ENCODE measurements around the gene DOCK2. TPM values are rescaled to one million over a fixed set of nuclear protein-coding genes. Genes with fewer than 3 reads are reported as not detected.
"Not testable (repeated sequence)": the region's sequence is repeated elsewhere in the genome, so short reads cannot be mapped to it uniquely, and the experiment has no call there.

Gene DOCK2
- total and polyA plus RNA-seq, 2 experiments from 2014 or later = 6.5 to 10.4 TPM

GRCh38 chr5:169748174-169748573, 111.1 kb downstream of the DOCK2 start:
- Histone ChIP-seq H3K9me2 (ENCODE audit: insufficient read depth) (no peaks in the 10 kb centered on the region), H3K4me2 (ENCODE audit: unreplicated experiment) (no peak overlapping the region), H3K27ac (no peak overlapping the region), H3K9me3 (ENCODE audit: low read depth) (no peaks in the 10 kb centered on the region), H3K79me2 (ENCODE audit: insufficient read depth) (no peaks in the 10 kb centered on the region), H3K4me3 (no peak overlapping the region), H4K20me1 (ENCODE audit: insufficient read depth) (no peaks in the 10 kb centered on the region), H3K9ac (no peak overlapping the region), H3F3A (ENCODE audit: insufficient read depth) (peaks cover 15% of the 10 kb centered on the region), H2AFZ (no peak overlapping the region), H3K27me3 (replicated peaks; ENCODE audit: insufficient read depth) (no peaks in the 10 kb centered on the region), H3K4me1 (ENCODE audit: insufficient read depth) (peaks cover 28% of the 10 kb centered on the region), H3K36me3 (ENCODE audit: low read depth) (no peaks in the 10 kb centered on the region)
- no peak for TF ChIP-seq EZH2 (IDR thresholded peaks at IDR 0.05; ENCODE audit: insufficient read depth, poor library complexity, severe bottlenecking)
- TF ChIP-seq EZH2phosphoT487 (IDR thresholded peaks at IDR 0.05; ENCODE audit: insufficient read depth, low read depth) = no peak
- WGBS, 2 experiments (ENCODE audit: low coverage in 1 of 2, low lambda C conversion rate in 2 of 2, missing lambda C conversion rate in 2 of 2) = 89 to 94% methylated on average over 3 of the region's 3 CpGs
- no peak for DNase-seq
- in situ Hi-C loops (cut with MboI) = no loop called here

GRCh38 chr5:169749295-169749694, 112.2 kb downstream of the DOCK2 start:
- 98 to 100% methylated on average over 3 of the region's 3 CpGs for WGBS, 2 experiments (ENCODE audit: low coverage in 1 of 2, low lambda C conversion rate in 2 of 2, missing lambda C conversion rate in 2 of 2)
- no peaks in the 10 kb centered on the region for H4K20me1 ChIP-seq (ENCODE audit: insufficient read depth)
- TF ChIP-seq EZH2phosphoT487 (IDR thresholded peaks at IDR 0.05; ENCODE audit: insufficient read depth, low read depth) (no peak), EZH2 (IDR thresholded peaks at IDR 0.05; ENCODE audit: insufficient read depth, poor library complexity, severe bottlenecking) (no peak)
- H3K36me3 ChIP-seq (ENCODE audit: low read depth) = no peaks in the 10 kb centered on the region
- no peak overlapping the region for H3K4me3 ChIP-seq
- in situ Hi-C loops (cut with MboI) = no loop called here
- no peak for DNase-seq
- no peaks in the 10 kb centered on the region for H3K9me2 ChIP-seq (ENCODE audit: insufficient read depth)
- no peaks in the 10 kb centered on the region for H3K9me3 ChIP-seq (ENCODE audit: low read depth)
- peaks cover 17% of the 10 kb centered on the region for H3F3A ChIP-seq (ENCODE audit: insufficient read depth)
- peaks cover 31% of the 10 kb centered on the region for H3K4me1 ChIP-seq (ENCODE audit: insufficient read depth)
- no peak overlapping the region for H2AFZ ChIP-seq
- H3K27ac ChIP-seq = no peak overlapping the region
- no peaks in the 10 kb centered on the region for H3K79me2 ChIP-seq (ENCODE audit: insufficient read depth)
- no peak overlapping the region for H3K9ac ChIP-seq
- H3K27me3 ChIP-seq (replicated peaks; ENCODE audit: insufficient read depth) = no peaks in the 10 kb centered on the region
- H3K4me2 ChIP-seq (ENCODE audit: unreplicated experiment) = no peak overlapping the region

- H3F3A ChIP-seq (ENCODE audit: insufficient read depth) = peaks cover 9% of the 10 kb centered on the region
- 95 to 96% methylated on average over 4 of the region's 4 CpGs for WGBS, 2 experiments (ENCODE audit: low coverage in 1 of 2, low lambda C conversion rate in 2 of 2, missing lambda C conversion rate in 2 of 2)
- H3K9ac ChIP-seq = no peak overlapping the region
- H3K4me3 ChIP-seq = no peak overlapping the region
- H3K27ac ChIP-seq = no peak overlapping the region
- no peaks in the 10 kb centered on the region for H3K9me2 ChIP-seq (ENCODE audit: insufficient read depth)
- no peak for TF ChIP-seq EZH2phosphoT487 (IDR thresholded peaks at IDR 0.05; ENCODE audit: insufficient read depth, low read depth)
- TF ChIP-seq EZH2 (IDR thresholded peaks at IDR 0.05; ENCODE audit: insufficient read depth, poor library complexity, severe bottlenecking) = no peak
- no peaks in the 10 kb centered on the region for H4K20me1 ChIP-seq (ENCODE audit: insufficient read depth)
- in situ Hi-C loops (cut with MboI) = no loop called here
- H3K4me2 ChIP-seq (ENCODE audit: unreplicated experiment) = no peak overlapping the region
- H3K27me3 ChIP-seq (replicated peaks; ENCODE audit: insufficient read depth) = no peaks in the 10 kb centered on the region
- no peaks in the 10 kb centered on the region for H3K9me3 ChIP-seq (ENCODE audit: low read depth)
- no peaks in the 10 kb centered on the region for H3K36me3 ChIP-seq (ENCODE audit: low read depth)
- no peak overlapping the region for H2AFZ ChIP-seq
- H3K79me2 ChIP-seq (ENCODE audit: insufficient read depth) = no peaks in the 10 kb centered on the region
- peaks cover 14% of the 10 kb centered on the region for H3K4me1 ChIP-seq (ENCODE audit: insufficient read depth)
- DNase-seq = no peak
Observed at GRCh38 chr5:169751490-169751889, 114.4 kb downstream of the DOCK2 start.

DNA sequence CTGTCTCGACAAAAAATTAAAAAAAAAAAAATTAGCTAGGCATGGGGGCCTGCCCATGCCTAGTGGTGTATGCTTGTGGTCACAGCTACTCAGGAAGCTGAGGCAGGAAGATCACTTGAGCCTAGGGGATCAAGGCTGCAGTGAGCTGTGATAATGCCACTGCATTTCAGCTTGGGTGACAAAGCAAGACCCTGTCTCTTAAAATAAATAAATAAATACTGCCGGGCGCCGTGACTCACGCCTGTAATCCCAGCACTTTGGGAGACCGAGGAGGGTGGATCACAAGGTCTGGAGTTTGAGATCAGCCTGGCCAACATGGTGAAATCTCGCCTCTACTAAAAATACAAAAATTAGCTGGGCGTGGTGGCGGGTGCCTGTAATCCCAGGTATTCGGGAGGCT, 115.5 kb downstream of the DOCK2 start:
- H4K20me1 ChIP-seq (ENCODE audit: insufficient read depth); in situ Hi-C loops (cut with MboI); H3K4me3 ChIP-seq; DNase-seq; H3K4me2 ChIP-seq (ENCODE audit: unreplicated experiment); H3K9me2 ChIP-seq (ENCODE audit: insufficient read depth); H3K27me3 ChIP-seq (replicated peaks; ENCODE audit: insufficient read depth); H3K36me3 ChIP-seq (ENCODE audit: low read depth); H2AFZ ChIP-seq; H3K9me3 ChIP-seq (ENCODE audit: low read depth); H3K27ac ChIP-seq; H3K9ac ChIP-seq; H3K79me2 ChIP-seq (ENCODE audit: insufficient read depth): not testable (repeated sequence)
- Histone ChIP-seq H3F3A (ENCODE audit: insufficient read depth) (peaks cover 18% of the 10 kb centered on the region), H3K4me1 (ENCODE audit: insufficient read depth) (peaks cover 23% of the 10 kb centered on the region)
- WGBS, 2 experiments (ENCODE audit: low coverage in 1 of 2, low lambda C conversion rate in 2 of 2, missing lambda C conversion rate in 2 of 2) = 96 to 98% methylated on average over 10 of the region's 10 CpGs

GRCh38 chr5:169753795-169754194, 116.7 kb downstream of the DOCK2 start:
- in situ Hi-C loops (cut with MboI) = no loop called here
- no peaks in the 10 kb centered on the region for H3K79me2 ChIP-seq (ENCODE audit: insufficient read depth)
- no peak overlapping the region for H3K9ac ChIP-seq
- peak overlapping the region; percentile 14 for H3K4me2 ChIP-seq (ENCODE audit: unreplicated experiment)
- no peaks in the 10 kb centered on the region for H3K9me2 ChIP-seq (ENCODE audit: insufficient read depth)
- no peaks in the 10 kb centered on the region for H3K36me3 ChIP-seq (ENCODE audit: low read depth)
- H3F3A ChIP-seq (ENCODE audit: insufficient read depth) = peaks cover 18% of the 10 kb centered on the region
- peaks cover 25% of the 10 kb centered on the region for H3K4me1 ChIP-seq (ENCODE audit: insufficient read depth)
- H3K9me3 ChIP-seq (ENCODE audit: low read depth) = no peaks in the 10 kb centered on the region
- no peak overlapping the region for H3K4me3 ChIP-seq
- 40 to 46% methylated on average over 2 of the region's 2 CpGs for WGBS, 2 experiments (ENCODE audit: low coverage in 1 of 2, low lambda C conversion rate in 2 of 2, missing lambda C conversion rate in 2 of 2)
- H2AFZ ChIP-seq = no peak overlapping the region
- no peaks in the 10 kb centered on the region for H3K27me3 ChIP-seq (replicated peaks; ENCODE audit: insufficient read depth)
- TF ChIP-seq EZH2 (IDR thresholded peaks at IDR 0.05; ENCODE audit: insufficient read depth, poor library complexity, severe bottlenecking) (no peak), EZH2phosphoT487 (IDR thresholded peaks at IDR 0.05; ENCODE audit: insufficient read depth, low read depth) (0 out of 2 replicates have a peak, but pooled peaks have one; percentile 48)
- H3K27ac ChIP-seq = peak overlapping the region; percentile 28
- no peaks in the 10 kb centered on the region for H4K20me1 ChIP-seq (ENCODE audit: insufficient read depth)
- peak; percentile 88 for DNase-seq
